HG03571 (cell line): ENCODE results near the gene WASL.
"Not testable (repeated sequence)": the region's sequence is repeated elsewhere in the genome, so short reads cannot be mapped to it uniquely, and the experiment has no call there.

Experiments
- ATAC-seq: cut with Tn5 transposase; IDR thresholded peaks from one replicate; pipeline ENCODE4 v1.9.1; 2021; ENCODE audit not compliant: unreplicated experiment

WASL gene

GRCh38 chr7:123770378-123770777 lies 21.6 kb upstream of the WASL start:
- ATAC-seq: peak; percentile 90

DNA sequence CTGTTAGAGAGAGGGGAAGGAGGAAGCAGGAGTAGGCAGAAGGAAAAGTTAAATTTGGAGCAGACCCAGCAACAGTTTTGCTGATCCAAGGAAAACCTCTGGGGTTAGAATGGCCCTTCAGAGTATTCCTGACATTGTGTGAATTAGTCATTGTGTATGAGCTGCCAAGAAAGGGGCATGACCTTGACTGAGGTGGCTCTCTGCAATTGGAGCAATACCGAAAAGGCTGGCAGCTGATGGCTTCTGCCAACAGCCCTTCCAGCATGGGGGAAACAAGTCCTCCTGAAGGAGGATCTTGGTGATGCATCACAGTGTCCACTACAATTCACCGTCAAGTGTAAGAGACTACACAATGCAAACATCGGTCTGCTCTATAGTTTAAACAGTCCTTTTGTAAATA lies 20.6 kb upstream of the WASL start:
- ATAC-seq: no peak

- no peak for ATAC-seq
These were observed 19.7 kb upstream of the WASL start for GRCh38 chr7:123768493-123768892.

- no peak for ATAC-seq
These were observed 14.4 kb upstream of the WASL start for GRCh38 chr7:123763191-123763661.

GRCh38 chr7:123761729-123762128 lies 12.9 kb upstream of the WASL start:
- no peak for ATAC-seq

DNA sequence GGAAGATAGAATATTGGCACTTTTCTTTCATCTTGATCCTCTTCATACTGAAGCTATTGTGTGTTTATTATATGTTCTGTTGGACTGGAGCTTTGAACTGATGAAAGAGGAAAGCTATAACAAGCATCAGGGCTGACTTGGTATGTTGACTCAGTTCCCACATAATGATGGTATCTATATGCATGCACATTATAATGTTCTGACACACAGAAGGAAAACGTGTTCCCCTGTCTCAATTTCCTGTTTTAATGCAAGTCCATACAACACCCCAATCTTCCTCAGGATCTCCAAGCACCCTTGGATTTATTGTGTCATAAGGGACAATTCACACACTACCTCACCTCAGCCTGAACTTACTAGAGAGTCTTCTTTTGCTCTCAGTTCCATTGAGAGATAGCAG lies 8.3 kb upstream of the WASL start:
- no peak for ATAC-seq

DNA sequence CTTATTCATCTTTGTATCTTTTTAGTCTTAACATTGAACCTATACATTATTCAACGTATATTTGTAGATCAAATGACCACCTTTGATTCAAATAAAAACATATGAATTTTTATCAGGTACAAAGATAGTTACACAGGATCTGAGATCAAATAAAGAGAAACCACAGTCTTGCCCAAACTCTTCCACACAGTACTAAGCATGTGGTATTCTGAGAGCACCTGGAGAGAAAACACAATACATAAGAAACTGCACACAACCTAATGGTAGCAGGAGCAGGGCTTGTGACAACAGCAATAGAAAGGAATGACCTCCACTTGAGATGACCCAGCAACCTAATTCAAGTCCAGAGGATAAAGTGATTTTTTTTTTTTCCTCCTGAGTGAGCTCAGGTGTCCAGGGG lies 6.5 kb upstream of the WASL start:
- no peak for ATAC-seq

GRCh38 chr7:123754271-123754871 lies 5.6 kb upstream of the WASL start:
- no peak for ATAC-seq

DNA sequence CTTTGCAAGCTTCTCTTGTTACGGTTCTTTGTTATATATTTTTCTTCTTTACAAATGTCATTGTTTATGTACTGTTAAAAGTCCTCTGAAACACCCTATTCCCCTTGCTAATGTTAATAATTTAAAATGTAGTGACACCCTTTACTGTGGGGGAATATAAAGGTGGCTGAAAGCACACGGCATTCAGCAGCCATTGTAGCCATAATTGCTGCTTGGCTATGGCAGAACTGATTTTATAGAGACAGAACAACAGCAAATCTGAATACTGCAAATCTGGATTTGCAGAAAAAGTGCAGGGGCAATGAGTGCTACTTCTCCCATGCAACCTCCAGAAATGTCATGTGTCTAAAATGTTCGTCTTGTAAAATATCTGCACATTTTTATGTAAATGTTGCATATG lies 3.7 kb upstream of the WASL start:
- ATAC-seq: no peak

- no peak for ATAC-seq
These were observed 3.0 kb upstream of the WASL start for GRCh38 chr7:123751821-123752220.

GRCh38 chr7:123750389-123751230 lies 1.8 kb upstream of the WASL start:
- ATAC-seq: no peak

- ATAC-seq: peak; percentile 11
These were observed 694 bp upstream of the WASL start for GRCh38 chr7:123749537-123749857.

DNA sequence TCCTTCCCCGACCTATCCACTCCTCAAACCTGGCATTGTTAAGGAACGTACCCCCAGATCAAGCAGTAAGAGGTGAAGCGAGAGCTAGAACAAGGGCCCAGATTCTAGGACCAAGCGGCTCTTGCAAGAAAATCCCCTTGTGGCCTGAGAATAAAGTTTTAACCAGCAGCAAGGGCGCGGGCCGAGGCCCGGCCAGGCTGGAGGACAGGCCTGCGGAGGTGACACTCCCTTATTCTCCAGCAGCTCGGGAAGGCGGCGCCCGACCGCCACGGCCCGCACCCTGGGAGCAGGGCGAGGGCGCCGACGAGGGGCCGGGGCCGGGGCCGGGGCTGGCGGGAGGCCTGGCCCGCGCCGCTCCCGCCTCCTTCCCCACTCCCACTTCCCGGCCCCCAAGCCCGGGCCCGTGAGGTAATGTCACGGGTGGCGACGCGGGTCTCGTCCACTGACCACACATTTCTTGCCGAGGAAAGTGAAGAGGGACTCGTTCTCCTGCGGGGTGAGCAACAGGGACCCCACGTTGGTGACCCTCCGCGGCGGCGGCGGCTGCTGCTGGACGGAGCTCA lies 551 bp downstream of the WASL start:
- ATAC-seq: peak; percentile 14

DNA sequence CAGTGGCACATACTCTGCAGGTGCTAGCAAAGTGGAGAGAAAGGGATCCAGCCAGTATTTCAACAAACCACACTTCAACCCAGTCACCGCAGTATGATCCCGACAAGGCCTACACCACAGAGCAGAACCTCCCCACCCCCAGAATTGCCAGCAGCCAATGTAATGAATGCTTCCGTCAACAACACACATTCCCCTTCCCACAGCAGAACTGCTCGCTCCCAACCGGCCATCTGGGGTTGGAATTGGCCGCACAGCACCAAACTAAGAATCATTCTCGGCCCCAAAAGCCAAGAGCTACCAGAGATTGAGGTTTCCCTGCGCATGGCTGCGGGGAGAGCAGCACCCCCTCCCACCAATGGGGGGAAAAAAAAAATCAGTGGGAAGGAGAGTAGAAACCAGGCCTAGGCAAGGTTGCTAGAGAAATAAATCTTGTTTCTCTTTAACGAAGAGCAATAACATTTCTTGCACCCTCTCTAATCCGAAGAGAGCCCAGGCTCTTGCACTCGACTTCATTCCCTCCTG lies 1.1 kb downstream of the WASL start:
- no peak for ATAC-seq

GRCh38 chr7:123746931-123747488 lies 1.8 kb downstream of the WASL start:
- ATAC-seq: no peak

GRCh38 chr7:123746055-123746454 lies 2.7 kb downstream of the WASL start:
- ATAC-seq: no peak

DNA sequence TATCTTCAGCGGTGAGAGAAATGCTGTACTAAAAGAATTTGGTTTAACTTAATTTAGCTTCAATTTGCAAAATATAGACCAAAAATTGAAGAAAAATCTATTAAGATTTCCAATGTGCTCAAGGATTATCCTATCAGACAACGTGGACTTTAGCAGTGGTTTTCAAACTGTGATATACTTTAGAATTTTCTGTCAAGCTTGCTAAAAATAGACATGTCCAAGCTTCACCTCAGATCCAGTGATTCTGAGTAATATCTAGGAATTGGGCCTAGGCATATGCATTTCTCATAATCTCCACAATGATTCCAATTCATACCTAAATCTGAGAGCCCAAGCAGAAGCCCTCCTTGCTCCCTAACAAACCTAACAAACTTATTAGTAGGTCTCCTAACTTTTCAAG lies 3.4 kb downstream of the WASL start:
- ATAC-seq: no peak

- ATAC-seq: no peak
These were observed 4.4 kb downstream of the WASL start for GRCh38 chr7:123744416-123744815.

DNA sequence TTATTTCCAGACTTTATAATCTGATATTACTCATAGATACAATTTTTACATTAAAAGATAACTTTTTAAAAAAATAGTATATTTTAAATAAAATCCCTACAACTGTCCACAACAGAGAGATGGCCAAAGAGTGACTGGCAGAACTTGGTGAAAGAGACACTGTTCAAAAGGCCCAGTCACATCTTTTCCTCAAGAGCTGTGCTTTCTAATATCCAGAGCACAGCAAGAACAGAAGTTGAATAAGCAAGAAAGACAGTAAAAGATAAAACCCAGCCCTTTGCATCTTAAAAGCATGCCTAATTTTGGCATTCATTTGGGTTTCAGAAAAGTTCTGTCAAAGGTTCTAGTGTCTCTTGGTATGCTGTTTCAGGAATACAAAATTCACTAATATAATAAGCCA lies 6.9 kb downstream of the WASL start:
- ATAC-seq: no peak

DNA sequence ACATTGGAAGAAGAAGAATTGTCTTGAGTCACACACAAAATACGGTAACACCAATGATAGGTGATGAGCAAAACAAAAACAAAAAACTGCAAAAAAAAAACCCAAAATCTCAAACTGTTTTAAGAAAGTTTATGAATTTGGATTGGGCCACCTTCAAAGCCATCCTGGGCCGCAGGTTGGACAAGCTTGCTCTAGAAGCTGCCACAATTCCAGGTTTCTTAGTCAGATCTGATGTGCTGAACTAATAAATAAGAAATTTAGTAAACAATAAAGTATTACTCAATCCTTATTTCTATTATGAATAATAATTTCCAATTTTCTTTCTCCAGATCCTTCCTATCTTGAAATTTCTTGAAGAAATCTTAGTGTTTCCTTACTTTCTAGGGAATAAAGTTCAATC lies 10.0 kb downstream of the WASL start:
- no peak for ATAC-seq

DNA sequence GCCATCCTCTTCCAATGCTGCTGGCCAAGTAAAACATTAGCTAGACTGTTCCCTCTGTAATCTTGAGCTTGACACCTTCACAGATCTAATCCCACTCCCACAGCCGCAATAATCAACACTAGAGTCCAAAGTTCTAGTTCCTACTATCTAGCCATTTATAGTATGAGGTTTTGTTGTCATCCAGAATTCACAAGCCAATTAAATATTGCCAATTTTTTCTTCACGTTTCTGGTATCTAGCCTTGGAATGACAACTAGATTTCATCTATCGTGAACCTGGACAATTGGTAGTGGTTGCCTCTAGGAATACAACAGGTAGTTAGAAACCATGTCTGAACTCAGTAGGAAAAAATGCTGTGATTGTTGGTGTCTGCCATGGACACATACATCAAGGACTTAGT lies 10.4 kb downstream of the WASL start:
- no peak for ATAC-seq

DNA sequence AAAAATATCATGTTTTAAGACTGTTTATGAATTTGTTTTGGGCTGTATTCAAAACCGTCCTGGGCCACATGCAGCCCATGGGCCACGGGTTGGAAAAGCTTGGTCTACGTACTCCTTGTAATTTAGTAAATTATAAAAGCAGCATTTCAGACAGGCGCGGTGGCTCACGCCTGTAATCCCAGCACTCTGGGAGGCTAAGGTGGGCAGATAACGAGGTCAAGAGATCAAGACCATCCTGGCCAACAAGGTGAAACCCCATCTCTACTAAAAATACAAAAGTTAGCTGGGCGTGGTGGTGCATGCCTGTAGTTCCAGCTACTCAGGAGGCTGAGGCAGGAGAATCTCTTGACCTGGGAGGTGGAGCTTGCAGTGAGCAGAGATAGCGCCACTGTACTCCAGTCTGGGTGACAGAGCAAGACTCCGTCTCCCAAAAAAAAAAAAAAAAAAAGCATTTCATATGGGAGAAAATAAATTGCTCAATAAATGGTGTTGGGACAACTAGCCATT lies 11.6 kb downstream of the WASL start:
- not testable (repeated sequence) for ATAC-seq
